COLO668 (cell line): ENCODE results near the gene SNHG17.
"Not testable (repeated sequence)": the region's sequence is repeated elsewhere in the genome, so short reads cannot be mapped to it uniquely, and the experiment has no call there.

Source experiments
- DNase-seq: peaks from one replicate; lab custom pipeline; 2025; ENCODE audit not compliant: unreplicated experiment; lab: John Stamatoyannopoulos, UW

Gene SNHG17

DNA sequence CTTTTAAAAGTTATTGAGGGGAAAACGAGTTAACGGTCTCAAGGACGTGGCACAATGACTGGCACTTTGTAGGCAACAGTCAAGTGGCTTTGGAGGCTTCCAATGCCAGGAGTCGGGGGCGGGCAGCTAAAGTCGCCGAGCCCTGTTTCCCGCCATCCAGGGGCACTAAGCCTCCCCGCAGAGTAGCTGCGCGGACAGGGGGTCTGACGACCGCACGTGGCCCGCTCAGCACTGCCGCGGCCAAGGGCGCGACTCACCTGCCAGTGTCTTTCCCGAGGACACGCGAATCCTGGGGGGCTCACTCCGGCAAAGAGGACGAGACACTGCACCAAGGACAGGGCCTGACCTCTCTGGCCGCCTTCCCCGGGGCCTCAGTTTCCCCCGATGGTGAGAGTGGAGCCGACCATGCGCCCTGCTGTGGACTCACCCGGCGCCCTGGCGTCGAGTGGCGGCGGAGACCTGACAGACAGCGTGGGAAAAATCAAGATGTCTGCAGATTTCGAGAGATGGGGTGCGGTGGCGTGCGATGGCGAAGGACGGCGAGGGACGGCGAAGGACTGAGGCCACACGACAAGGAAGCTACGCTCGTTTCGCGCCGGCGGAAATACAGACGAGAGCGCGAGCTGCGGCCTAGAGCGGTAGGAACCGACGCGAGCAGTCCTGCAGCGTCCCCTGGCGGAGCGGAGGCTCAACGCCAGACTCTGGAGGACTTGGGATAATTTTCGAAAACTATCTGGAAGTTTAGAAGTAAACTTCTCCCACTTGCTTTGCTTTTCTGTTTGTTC is at the start of gene SNHG17:
TSS of gene SNHG17 (minus strand) at position 559 of the 785 bp plus-strand sequence.
- peak; percentile 97 for DNase-seq

GRCh38 chr20:38479596-38479995 is 44.5 kb upstream of the SNHG17 start:
- no peak for DNase-seq

DNA sequence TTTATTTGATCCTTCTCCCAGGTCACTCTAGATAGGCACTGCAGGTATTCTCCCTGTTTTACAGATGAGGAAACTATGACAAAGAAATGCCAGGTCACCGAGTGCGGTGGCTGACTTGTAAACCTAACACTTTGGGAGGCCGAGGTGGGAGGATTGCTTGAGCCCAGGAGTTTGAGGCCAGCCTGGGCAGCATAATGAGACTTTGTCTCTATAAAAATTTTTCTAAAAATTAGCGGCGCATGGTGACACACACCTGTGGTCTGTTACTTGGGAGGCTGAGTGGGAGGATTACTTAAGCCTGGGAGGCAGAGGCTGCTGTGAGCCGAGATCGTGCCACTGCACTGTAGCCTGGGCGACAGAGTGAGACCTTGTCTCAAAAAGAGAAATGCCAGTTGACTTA is 42.6 kb upstream of the SNHG17 start:
- DNase-seq, result no peak

DNA sequence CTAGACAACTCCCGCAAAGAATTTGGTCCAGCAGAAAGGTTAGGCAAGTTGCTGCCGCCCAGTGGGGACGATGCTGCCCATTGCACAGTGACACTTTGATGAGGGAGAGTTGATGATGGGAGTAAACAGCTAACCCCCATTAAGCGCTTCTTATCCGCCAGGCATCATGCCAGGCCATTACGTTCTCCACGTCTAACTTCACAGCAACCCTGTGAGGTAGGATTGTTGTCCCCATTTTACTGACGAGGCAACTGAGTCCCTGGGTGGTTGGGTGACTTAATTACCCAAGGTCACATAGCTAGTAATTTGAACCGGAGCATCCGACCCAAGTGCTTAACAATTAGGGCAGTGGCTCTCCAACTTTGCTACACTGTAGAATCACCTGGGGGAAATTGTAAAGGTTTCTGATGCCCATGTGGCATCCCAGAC is 38.3 kb upstream of the SNHG17 start:
- DNase-seq, result no peak

GRCh38 chr20:38472513-38473366 is 37.6 kb upstream of the SNHG17 start, which contains the start of gene RALGAPB:
Gene RALGAPB (plus strand): TSS chr20:38472843. CDS start chr20:38488433, 15,590 bp downstream.
- DNase-seq, result peak; percentile 100

- no peak for DNase-seq
These were observed 36.9 kb upstream of the SNHG17 start for GRCh38 chr20:38471987-38472512.

- DNase-seq, result no peak
These were observed 36.1 kb upstream of the SNHG17 start for GRCh38 chr20:38471245-38471644.

GRCh38 chr20:38466983-38467382 is 31.9 kb upstream of the SNHG17 start:
- no peak for DNase-seq

DNA sequence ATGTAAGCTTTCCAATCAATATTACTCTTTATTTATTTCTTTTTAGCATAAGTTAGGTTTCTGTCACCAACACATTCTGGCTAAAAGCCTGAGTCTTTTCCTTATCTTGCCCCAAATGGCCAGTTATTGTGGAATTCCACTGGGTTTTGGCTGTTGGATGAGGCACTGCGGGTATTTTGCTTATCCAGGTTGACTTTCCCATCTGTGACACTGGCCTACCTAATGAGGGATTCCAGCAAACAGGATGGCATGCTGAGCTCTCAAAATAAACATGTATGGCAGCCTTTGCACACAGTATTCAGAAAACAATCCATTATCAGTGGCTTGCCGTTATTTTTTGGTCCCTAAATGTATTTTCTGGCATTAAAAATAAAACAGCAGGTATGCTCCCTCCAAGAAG is 31.0 kb upstream of the SNHG17 start:
- no peak for DNase-seq

GRCh38 chr20:38461569-38461968 is 26.4 kb upstream of the SNHG17 start:
- DNase-seq, result not testable (repeated sequence)

DNA sequence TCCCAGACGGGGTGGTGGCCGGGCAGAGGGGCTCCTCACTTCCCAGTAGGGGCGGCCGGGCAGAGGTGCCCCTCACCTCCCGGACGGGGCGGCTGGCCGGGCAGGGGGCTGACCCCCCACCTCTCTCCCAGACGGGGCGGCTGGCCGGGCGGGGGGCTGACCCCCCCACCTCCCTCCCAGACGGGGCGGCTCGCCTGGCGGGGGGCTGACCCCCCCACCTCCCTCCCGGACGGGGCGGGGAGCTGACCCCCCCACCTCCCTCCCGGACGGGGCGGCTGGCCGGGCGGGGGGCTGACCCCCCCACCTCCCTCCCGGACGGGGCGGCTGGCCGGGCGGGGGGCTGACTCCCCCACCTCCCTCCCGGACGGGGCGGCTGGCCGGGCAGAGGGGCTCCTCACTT is 26.0 kb upstream of the SNHG17 start:
- not testable (repeated sequence) for DNase-seq

DNA sequence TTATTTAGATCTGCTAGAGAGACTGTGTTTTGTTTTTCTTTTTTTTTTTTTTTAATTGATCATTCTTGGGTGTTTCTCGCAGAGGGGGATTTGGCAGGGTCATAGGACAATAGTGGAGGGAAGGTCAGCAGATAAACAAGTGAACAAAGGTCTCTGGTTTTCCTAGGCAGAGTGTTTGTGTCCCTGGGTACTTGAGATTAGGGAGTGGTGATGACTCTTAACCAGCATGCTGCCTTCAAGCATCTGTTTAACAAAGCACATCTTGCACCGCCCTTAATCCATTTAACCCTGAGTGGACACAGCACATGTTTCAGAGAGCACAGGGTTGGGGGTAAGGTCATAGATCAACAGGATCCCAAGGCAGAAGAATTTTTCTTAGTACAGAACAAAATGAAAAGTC is 25.5 kb upstream of the SNHG17 start:
- not testable (repeated sequence) for DNase-seq

DNA sequence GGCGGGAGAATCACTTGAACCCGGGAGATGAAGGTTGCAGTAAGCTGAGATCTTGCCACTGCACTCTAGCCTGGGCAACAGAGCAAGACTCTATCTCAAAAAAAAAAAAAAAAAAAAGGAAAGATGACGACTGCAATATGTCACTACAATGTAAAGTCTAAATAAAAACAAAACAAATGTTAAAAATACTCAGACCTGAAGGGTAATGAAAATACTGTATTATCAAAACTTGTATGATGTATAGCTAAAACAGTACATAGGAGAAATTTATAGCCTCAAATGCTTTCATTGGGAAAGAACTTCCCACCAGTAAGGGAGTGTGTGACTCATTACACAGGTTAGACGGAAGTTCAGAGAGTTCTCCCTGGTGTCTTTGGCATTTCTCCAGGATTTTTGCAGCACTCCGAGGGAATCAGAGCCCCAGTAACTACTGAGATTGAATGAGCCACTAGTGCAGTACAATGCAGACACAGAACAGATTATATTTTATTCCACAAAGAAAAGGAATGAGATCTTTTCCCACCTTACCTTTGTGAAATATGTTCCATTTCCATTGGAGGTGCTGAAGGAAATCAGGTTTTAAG is 25.0 kb upstream of the SNHG17 start:
- peak; percentile 28 for DNase-seq

- DNase-seq, result no peak
These were observed 23.2 kb upstream of the SNHG17 start for GRCh38 chr20:38458314-38458713.

GRCh38 chr20:38454556-38455473 is 19.7 kb upstream of the SNHG17 start:
- no peak for DNase-seq

GRCh38 chr20:38453941-38454340 is 18.8 kb upstream of the SNHG17 start:
- peak; percentile 44 for DNase-seq

GRCh38 chr20:38452880-38453624 is 17.9 kb upstream of the SNHG17 start:
- DNase-seq, result no peak

GRCh38 chr20:38450412-38450975 is 15.4 kb upstream of the SNHG17 start:
- DNase-seq, result no peak

DNA sequence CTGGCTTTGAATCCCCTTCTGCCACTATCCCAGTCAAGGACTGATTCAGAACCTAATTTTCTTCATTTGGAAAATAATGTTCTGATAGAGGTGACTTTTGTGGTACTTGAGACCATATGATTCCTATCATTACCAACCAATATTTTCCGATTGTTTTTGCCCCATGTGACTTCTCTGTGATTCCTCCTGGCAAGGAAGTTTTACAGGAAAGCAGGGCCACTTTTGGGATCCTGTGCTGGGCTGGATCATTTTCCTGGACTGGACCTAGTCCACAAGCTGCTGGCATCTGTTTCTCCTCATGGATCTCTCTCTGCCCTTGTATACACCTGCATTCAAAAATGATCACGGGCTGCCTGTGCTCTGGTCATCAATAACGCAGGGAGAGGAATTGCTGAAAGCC is 13.9 kb upstream of the SNHG17 start:
- no peak for DNase-seq
